Small intestine (tissue), 16 donors: ENCODE results near the gene RANBP3L. TPM values are rescaled to one million over a fixed set of nuclear protein-coding genes. Genes with fewer than 3 reads are reported as not detected.
"Not testable (repeated sequence)": the region's sequence is repeated elsewhere in the genome, so short reads cannot be mapped to it uniquely, and the experiment has no call there.

Experiments
- DNase-seq, 2 donors: peaks; one replicate each; pipeline versions ENCODE4 v3.0.0 to v3.0.0-alpha.2; 2013
- FAIRE-seq: peaks from 2 replicates; lab custom pipeline; 2012; peaks lifted over from hg19 to GRCh38; lab: Jason Lieb, UNC
- H3K27ac ChIP-seq, 3 donors: one replicate each; pipeline ENCODE4 v1.5.1; 2013; ENCODE audit warnings: low read length in 2 of 3, mild to moderate bottlenecking in 2 of 3, control low read depth in 1 of 3, inconsistent platforms in 1 of 3, low read depth in 1 of 3, moderate library complexity in 1 of 3
- H3K27me3 ChIP-seq, 3 donors: one replicate each; pipeline ENCODE4 v1.6.1; 2013; ENCODE audit warnings: low read length in 3 of 3, inconsistent platforms in 1 of 3; ENCODE audit not compliant: control insufficient read depth in 3 of 3, insufficient read depth in 3 of 3
- H3K36me3 ChIP-seq, 3 donors: one replicate each; pipeline ENCODE4 v1.6.1; 2013; ENCODE audit warnings: low read length in 3 of 3, inconsistent platforms in 1 of 3, low read depth in 1 of 3, mild to moderate bottlenecking in 1 of 3, moderate library complexity in 1 of 3; ENCODE audit not compliant: control insufficient read depth in 3 of 3, insufficient read depth in 2 of 3
- H3K4me1 ChIP-seq, 3 donors: one replicate each; pipeline ENCODE4 v1.6.1; 2013; ENCODE audit warnings: low read length in 2 of 3, inconsistent platforms in 1 of 3, low read depth in 1 of 3, mild to moderate bottlenecking in 1 of 3, moderate library complexity in 1 of 3; ENCODE audit not compliant: control insufficient read depth in 3 of 3, insufficient read depth in 2 of 3
- H3K4me3 ChIP-seq, 3 donors: one replicate each; pipeline ENCODE4 v1.5.1; 2013; ENCODE audit warnings: low read length in 3 of 3, control low read depth in 1 of 3, inconsistent platforms in 1 of 3, low read depth in 1 of 3, mild to moderate bottlenecking in 1 of 3, moderate library complexity in 1 of 3
- H3K9me3 ChIP-seq, 2 donors: one replicate each; pipeline ENCODE4 v1.6.1; 2013; ENCODE audit warnings: low read depth in 1 of 2, low read length in 1 of 2; ENCODE audit not compliant: control insufficient read depth in 2 of 2, insufficient read depth in 1 of 2
- WGBS, 3 donors: extraction: QIAGEN DNeasy Blood & Tissue Kit; methylation state at CpG; one replicate each; pipeline ENCODE4 v1.1.7; 2013; 5-methylcytosine and 5-hydroxymethylcytosine counted together
- long read RNA-seq, 10 donors: transcript quantifications; one replicate each; lab custom pipeline, GENCODE V29; 2026
- polyA plus RNA-seq, 4 donors: library from polyadenylated mRNA; stranded (reverse) in 3 of 4; unstranded in 1 of 4; fragments of 200-250 nt in 3 of 4; fragments of 120-200 nt in 1 of 4; gene quantifications; one replicate each; pipeline versions ENCODE4 v1.2.1 to v1.2.3, GENCODE V29; 2013
- donor health status: healthy with polysubstance abuse.
- donor health status: control.
- donor health status: control.
- donor health status: Bipolar disorder and iron deficiency.
- donor health status: healthy.

RANBP3L gene, protein sequence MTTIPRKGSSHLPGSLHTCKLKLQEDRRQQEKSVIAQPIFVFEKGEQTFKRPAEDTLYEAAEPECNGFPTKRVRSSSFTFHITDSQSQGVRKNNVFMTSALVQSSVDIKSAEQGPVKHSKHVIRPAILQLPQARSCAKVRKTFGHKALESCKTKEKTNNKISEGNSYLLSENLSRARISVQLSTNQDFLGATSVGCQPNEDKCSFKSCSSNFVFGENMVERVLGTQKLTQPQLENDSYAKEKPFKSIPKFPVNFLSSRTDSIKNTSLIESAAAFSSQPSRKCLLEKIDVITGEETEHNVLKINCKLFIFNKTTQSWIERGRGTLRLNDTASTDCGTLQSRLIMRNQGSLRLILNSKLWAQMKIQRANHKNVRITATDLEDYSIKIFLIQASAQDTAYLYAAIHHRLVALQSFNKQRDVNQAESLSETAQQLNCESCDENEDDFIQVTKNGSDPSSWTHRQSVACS
- polyA plus RNA-seq: under 1 TPM in 2 of 4 donors, not detected in 2; 0.25 to 0.31 TPM
- long read RNA-seq, donor 1: 0 reads
- long read RNA-seq, donor 2: 0 reads
- long read RNA-seq, donor 3: 0 reads
- long read RNA-seq, donor 4: 0 reads
- long read RNA-seq, donor 5: 0 reads
- long read RNA-seq, donor 6: 0 reads
- long read RNA-seq, donor 7: 0 reads
- long read RNA-seq, donor 8: 0 reads
- long read RNA-seq, donor 9: 0 reads
- long read RNA-seq, donor 10: 0 reads

DNA sequence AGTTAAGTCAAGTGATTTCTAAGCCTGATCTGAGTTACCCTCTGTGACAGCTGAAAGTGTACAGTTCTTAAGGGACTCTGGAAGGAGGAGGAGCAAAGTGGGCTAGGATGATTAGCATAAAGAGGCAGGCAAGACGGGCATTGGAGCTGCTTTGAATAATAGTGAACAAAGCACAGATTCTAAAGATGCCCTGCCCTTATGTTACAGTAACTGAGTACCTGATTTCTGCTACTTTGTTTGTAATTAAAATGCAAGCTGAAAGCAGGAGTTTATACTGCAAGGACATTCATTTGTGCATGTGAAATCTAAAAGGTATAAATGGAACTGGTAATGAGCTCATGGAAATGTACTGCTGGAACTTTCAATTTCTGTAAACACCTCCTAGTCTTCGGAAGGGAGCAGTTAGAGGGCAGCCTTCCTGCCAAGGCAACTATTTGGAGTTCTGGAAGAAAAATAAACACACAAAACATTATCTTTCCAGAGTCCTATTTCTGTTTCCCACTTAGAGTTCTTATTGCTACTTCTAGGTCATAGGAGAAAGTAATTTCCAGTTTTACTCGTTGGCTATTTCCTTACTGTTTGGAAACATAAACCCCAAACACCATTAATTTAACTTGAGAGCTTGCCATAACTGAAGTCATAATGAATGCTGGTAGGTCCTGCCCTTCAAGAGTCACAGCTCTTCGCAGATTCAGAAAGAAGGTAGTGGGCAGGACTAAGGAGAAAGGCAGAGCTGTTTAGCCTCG, at the start of gene RANBP3L:
Gene RANBP3L, minus strand, starts transcription at position 45 of the 746 bp plus-strand sequence. CDS start 486 bp downstream, outside the sequence.
- Histone ChIP-seq H3K9me3 (no peaks in the 10 kb centered on the region), H3K27me3 (no peaks in the 10 kb centered on the region), H3K36me3 (no peaks in the 10 kb centered on the region), H3K4me1 (no peaks in the 10 kb centered on the region), H3K4me3 (no peak within 1 kb of the TSS), H3K27ac (peak within 1 kb of the TSS in 2 of 3 donors; percentile 13 to 48)
- DNase-seq (peak; percentile 61 to 66), FAIRE-seq (no peak)
- 6 to 17% (median 13%) methylated on average over 5 of the region's 5 CpGs for WGBS, 3 donors

DNA sequence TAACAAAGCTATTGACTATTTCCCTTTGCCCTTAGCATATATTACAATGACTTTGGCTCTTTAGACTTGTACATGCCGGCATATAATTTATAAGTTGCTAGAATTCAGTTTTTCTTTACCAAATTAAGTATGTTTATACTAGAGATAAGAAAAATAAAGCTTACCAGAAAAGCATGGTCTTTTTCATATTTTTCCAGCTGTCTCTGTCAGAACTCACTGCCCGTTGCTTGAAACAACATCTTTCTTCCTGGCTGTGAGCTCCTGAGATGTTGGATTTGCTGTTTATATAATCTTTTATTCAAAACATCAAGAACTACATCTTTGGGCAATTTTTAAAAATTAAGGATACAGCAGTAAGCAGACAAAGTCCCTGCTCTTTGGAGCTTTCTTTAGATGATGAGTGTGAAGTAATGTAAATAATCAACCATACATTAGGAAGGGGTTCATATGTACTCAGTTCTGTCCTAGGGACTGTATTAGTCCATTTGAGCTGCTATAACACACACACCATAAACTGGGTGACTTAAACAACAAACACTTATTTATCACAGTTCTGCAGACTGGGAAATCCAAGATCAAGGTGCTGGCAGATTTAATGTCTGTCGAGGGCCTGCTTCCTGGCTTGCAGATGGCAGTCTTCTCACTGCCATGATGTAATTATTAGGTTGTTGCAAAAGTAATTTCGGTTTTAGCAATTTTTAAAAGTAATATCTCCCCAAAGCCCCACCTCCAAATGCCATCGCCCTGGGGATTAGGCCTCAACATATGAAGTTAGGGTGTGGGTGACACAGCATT, 45.4 kb upstream of the RANBP3L start:
- no peak for FAIRE-seq
- no peak overlapping the region for H3K4me3 ChIP-seq

DNA sequence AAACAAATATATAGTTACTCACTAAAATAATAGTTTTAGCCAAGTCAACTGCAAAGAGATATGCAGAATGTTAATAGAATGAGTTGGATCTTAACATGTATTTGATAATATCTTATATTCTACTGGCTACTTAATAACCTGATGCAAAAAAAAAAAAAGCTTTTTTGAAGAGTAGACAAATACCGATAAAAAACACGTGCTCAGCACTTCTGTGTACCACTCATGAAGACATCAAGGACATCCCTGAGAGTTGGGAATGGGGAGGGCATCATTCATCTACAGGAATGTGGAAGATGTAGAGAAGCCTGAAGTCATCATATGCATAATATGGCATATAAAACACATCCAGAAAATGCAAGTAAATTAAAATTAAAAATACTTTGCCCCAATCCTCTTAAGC, 43.2 kb upstream of the RANBP3L start:
- no peak for FAIRE-seq
- Histone ChIP-seq H3K36me3 (no peaks in the 10 kb centered on the region), H3K9me3 (no peaks in the 10 kb centered on the region), H3K4me1 (no peaks in the 10 kb centered on the region), H3K4me3 (no peak overlapping the region), H3K27ac (no peak overlapping the region), H3K27me3 (no peaks in the 10 kb centered on the region)
- no peak for DNase-seq
- WGBS, 3 donors: 85 to 89% (median 86%) methylated on average over 2 of the region's 2 CpGs

More for the DNA sequence above, 45.4 kb upstream of the RANBP3L start:
- DNase-seq: no peak
- no peaks in the 10 kb centered on the region for H3K4me1 ChIP-seq
- H3K27ac ChIP-seq: no peak overlapping the region
- no peaks in the 10 kb centered on the region for H3K36me3 ChIP-seq
- H3K9me3 ChIP-seq: no peaks in the 10 kb centered on the region
- no peaks in the 10 kb centered on the region for H3K27me3 ChIP-seq
- WGBS, 3 donors: 72 to 83% (median 77%) methylated on average over 5 of the region's 5 CpGs

DNA sequence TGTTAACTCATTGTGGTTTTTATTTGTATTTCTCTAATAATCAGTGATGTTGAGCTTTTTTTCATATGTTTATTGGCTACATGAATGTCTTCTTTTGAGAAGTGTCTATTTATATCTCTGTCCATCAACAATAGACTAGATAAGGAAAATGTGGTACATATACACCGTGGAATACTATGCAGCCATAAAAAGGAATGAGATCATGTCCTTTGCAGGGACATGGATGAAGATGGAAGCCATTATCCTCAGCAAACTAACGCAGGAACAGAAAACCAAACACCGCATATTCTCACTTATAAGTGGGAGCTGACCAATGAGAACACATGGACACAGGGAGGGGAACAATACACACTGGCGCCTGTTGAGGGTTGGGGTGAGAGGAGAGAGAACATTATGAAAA, 40.0 kb upstream of the RANBP3L start:
- not testable (repeated sequence) for H3K27ac ChIP-seq, H3K4me1 ChIP-seq, H3K9me3 ChIP-seq, FAIRE-seq, H3K36me3 ChIP-seq, H3K4me3 ChIP-seq, DNase-seq, H3K27me3 ChIP-seq
- WGBS, 3 donors: 78 to 88% (median 85%) methylated on average over 4 of the region's 4 CpGs

DNA sequence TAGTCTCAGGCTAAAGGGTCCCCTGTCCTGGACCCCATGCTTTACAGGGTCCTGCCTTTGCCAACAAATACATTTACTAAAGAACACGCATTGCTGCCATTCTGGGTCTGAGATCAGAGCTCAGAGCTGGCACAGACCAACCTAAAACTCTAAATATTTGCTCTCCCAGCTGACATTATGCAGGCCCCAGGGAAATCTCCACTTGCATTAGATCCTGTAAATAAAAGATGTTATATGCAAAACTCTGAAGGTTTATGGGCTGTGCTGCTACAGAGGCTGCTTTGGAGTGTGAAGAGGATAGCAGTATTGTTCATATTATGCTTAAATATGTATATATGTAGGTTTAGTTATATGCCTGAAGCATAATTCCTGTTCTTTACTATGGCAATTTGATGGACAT, 35.9 kb upstream of the RANBP3L start:
- no peak for FAIRE-seq

DNA sequence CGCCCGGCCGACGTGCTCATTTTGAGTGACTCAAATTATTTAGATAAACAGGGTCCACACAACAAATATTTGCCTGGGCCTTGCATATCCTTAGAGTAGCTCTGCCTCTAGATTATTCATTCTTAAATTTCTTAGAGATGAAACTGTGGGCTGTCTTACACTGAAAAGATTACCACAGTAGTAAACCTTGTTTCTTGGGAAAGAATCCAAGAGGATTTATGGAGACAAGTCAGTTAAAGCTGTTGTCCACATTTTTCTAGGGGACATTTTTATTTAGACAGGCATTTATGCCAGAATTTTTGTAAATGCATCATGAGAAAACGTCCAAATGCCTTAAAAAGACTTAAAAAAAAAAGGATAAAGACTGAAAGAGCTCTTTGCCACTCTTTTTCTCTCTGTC, 32.6 kb upstream of the RANBP3L start:
- FAIRE-seq: no peak
- 79 to 82% (median 81%) methylated on average over 5 of the region's 5 CpGs for WGBS, 3 donors
- H3K9me3 ChIP-seq: no peaks in the 10 kb centered on the region
- peaks cover 0 to 2% (median 0%) of the 10 kb centered on the region in 3 donors for H3K27me3 ChIP-seq
- DNase-seq: no peak
- H3K4me3 ChIP-seq: no peak overlapping the region
- H3K4me1 ChIP-seq: no peaks in the 10 kb centered on the region
- H3K27ac ChIP-seq: no peak overlapping the region
- H3K36me3 ChIP-seq: no peaks in the 10 kb centered on the region

More for the DNA sequence above, 35.9 kb upstream of the RANBP3L start:
- Histone ChIP-seq H3K36me3 (no peaks in the 10 kb centered on the region), H3K4me1 (no peaks in the 10 kb centered on the region), H3K27ac (no peak overlapping the region), H3K27me3 (peaks cover 0 to 2% (median 0%) of the 10 kb centered on the region in 3 donors), H3K9me3 (no peaks in the 10 kb centered on the region), H3K4me3 (no peak overlapping the region)
- DNase-seq: peak in 1 of 2 donors; percentile 4
- 62 to 87% (median 73%) methylated on average over 1 of the region's 1 CpG for WGBS, 3 donors

DNA sequence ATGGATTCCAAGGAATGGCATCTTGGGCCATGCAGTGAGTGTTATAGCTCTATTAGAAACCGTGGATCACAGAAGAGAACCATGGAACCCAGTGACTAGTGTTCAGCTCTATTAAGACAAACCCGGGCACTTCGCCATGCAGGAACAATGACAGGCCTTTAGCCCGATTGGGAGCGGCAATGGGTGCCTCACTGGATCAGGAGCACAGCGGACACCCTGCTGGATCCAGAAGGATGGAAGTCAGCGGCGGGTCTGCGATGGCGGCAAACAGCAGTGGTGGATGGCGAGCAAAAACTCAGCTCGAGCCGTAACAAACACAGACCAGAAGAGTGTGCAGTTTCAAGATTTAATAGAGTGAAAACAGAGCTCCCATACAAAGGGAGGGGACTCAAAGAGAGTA, 31.0 kb upstream of the RANBP3L start:
- not testable (repeated sequence) for H3K4me3 ChIP-seq, FAIRE-seq, H3K9me3 ChIP-seq, DNase-seq, H3K27ac ChIP-seq, H3K4me1 ChIP-seq, H3K36me3 ChIP-seq, H3K27me3 ChIP-seq
- 84 to 86% (median 85%) methylated on average over 13 of the region's 13 CpGs for WGBS, 3 donors

DNA sequence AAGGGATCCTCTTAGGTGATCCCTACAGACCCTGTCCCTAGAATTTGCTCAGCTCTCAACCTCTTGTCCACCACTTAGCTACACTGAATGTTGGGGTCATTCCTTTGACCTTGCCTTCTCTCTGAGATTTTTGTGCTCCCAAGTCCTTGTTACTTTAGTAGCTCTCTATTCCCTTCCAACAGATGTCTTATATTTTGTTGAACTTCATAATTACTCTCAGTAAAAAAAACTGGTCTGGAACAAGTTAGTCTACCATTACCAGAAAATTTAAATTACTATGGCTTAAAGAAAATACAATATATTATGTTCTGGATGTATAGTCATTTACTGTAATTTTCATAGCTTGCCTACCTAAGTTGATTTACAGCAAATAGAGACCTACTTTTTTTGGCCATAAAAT, 23.5 kb upstream of the RANBP3L start:
- Histone ChIP-seq H3K27me3 (no peaks in the 10 kb centered on the region), H3K27ac (no peak overlapping the region), H3K4me3 (no peak overlapping the region), H3K9me3 (no peaks in the 10 kb centered on the region), H3K36me3 (no peaks in the 10 kb centered on the region), H3K4me1 (no peaks in the 10 kb centered on the region)
- FAIRE-seq (no peak), DNase-seq (no peak)
